ENCODE measurements around the gene RNF111. TPM values are rescaled to one million over a fixed set of nuclear protein-coding genes. Genes with fewer than 3 reads are reported as not detected.

Gene RNF111
- total RNA-seq, 1 donor, result 21.4 TPM

- Histone ChIP-seq H3K27ac (ENCODE audit: low read depth, low read length) (no peak overlapping the region), H2AFZ (ENCODE audit: low read length) (peak overlapping the region; percentile 33), H3K27me3 (ENCODE audit: insufficient read depth, low read length) (no peaks in the 10 kb centered on the region), H3K4me2 (ENCODE audit: insufficient read depth, low read length) (peak overlapping the region; percentile 47), H4K20me1 (ENCODE audit: insufficient read depth, low read length) (no peaks in the 10 kb centered on the region), H3K36me3 (ENCODE audit: insufficient read depth, low read length) (no peaks in the 10 kb centered on the region), H3K4me1 (ENCODE audit: insufficient read depth, low read length) (peaks cover 11% of the 10 kb centered on the region), H3K9me3 (ENCODE audit: low read depth, low read length) (no peaks in the 10 kb centered on the region), H3K79me2 (ENCODE audit: insufficient read depth, low read length) (no peaks in the 10 kb centered on the region), H3K4me3 (ENCODE audit: insufficient read depth, low read length) (peak overlapping the region; percentile 23)
- peak; percentile 52 for DNase-seq (ENCODE audit: insufficient read length, low spot score, missing footprints)
- TF ChIP-seq CTCF (IDR thresholded peaks at IDR 0.05; ENCODE audit: extremely low read depth, low read depth, low read length), result peak; percentile 89
These were observed 30.1 kb upstream of the RNF111 start for GRCh38 chr15:58957101-58957973.

- Histone ChIP-seq H3K27ac (ENCODE audit: low read depth, low read length) (no peak overlapping the region), H3K79me2 (ENCODE audit: insufficient read depth, low read length) (no peaks in the 10 kb centered on the region), H3K9me3 (ENCODE audit: low read depth, low read length) (no peaks in the 10 kb centered on the region), H3K36me3 (ENCODE audit: insufficient read depth, low read length) (no peaks in the 10 kb centered on the region), H3K4me3 (ENCODE audit: insufficient read depth, low read length) (no peak overlapping the region), H3K4me2 (ENCODE audit: insufficient read depth, low read length) (no peak overlapping the region), H3K27me3 (ENCODE audit: insufficient read depth, low read length) (no peaks in the 10 kb centered on the region), H4K20me1 (ENCODE audit: insufficient read depth, low read length) (no peaks in the 10 kb centered on the region), H3K4me1 (ENCODE audit: insufficient read depth, low read length) (peaks cover 13% of the 10 kb centered on the region), H2AFZ (ENCODE audit: low read length) (no peak overlapping the region)
- TF ChIP-seq CTCF (IDR thresholded peaks at IDR 0.05; ENCODE audit: extremely low read depth, low read depth, low read length), result no peak
- DNase-seq (ENCODE audit: insufficient read length, low spot score, missing footprints), result no peak
These were observed 28.7 kb upstream of the RNF111 start for GRCh38 chr15:58958811-58959210.

GRCh38 chr15:58962136-58962535 lies 25.3 kb upstream of the RNF111 start:
- DNase-seq (ENCODE audit: insufficient read length, low spot score, missing footprints), result no peak
- no peak for TF ChIP-seq CTCF (IDR thresholded peaks at IDR 0.05; ENCODE audit: extremely low read depth, low read depth, low read length)
- no peaks in the 10 kb centered on the region for H3K27me3 ChIP-seq (ENCODE audit: insufficient read depth, low read length)

More at GRCh38 chr15:58962136-58962535, 25.3 kb upstream of the RNF111 start:
- Histone ChIP-seq H3K36me3 (ENCODE audit: insufficient read depth, low read length) (no peaks in the 10 kb centered on the region), H3K4me3 (ENCODE audit: insufficient read depth, low read length) (no peak overlapping the region), H3K27ac (ENCODE audit: low read depth, low read length) (no peak overlapping the region), H3K9me3 (ENCODE audit: low read depth, low read length) (no peaks in the 10 kb centered on the region), H3K4me1 (ENCODE audit: insufficient read depth, low read length) (peaks cover 17% of the 10 kb centered on the region), H3K79me2 (ENCODE audit: insufficient read depth, low read length) (no peaks in the 10 kb centered on the region), H2AFZ (ENCODE audit: low read length) (no peak overlapping the region), H4K20me1 (ENCODE audit: insufficient read depth, low read length) (no peaks in the 10 kb centered on the region), H3K4me2 (ENCODE audit: insufficient read depth, low read length) (no peak overlapping the region)

All from osteoblast (primary cell).